H9 (cell line): Measurements from ENCODE around the gene SPTBN1. TPM values are rescaled to one million over a fixed set of nuclear protein-coding genes. Genes with fewer than 3 reads are reported as not detected.

Experiments
- DNase-seq: peaks from one replicate; pipeline ENCODE4 v3.0.0-alpha.2; 2017
- H2AFZ ChIP-seq: one replicate; pipeline ENCODE4 v1.6.1; 2013; ENCODE audit warnings: mild to moderate bottlenecking, low read length, control low read depth, moderate library complexity
- H2AK5ac ChIP-seq: 2 replicates; pipeline ENCODE4 v1.6.1; 2013; ENCODE audit warnings: low read length, control low read depth, mixed read lengths; ENCODE audit not compliant: insufficient read length
- H2BK120ac ChIP-seq: one replicate; pipeline ENCODE4 v1.6.1; 2013; ENCODE audit warnings: low read depth, mild to moderate bottlenecking, low read length, control low read depth, inconsistent platforms; ENCODE audit not compliant: poor library complexity, severe bottlenecking
- H2BK12ac ChIP-seq: 2 replicates; pipeline ENCODE4 v1.6.1; 2013; ENCODE audit warnings: low read length, control low read depth, mixed read lengths, low read depth; ENCODE audit not compliant: insufficient read length
- H2BK15ac ChIP-seq: 2 replicates; pipeline ENCODE4 v1.6.1; 2013; ENCODE audit warnings: low read depth, low read length, control low read depth
- H2BK20ac ChIP-seq: one replicate; pipeline ENCODE4 v1.6.1; 2013; ENCODE audit warnings: low read depth, mild to moderate bottlenecking, low read length, control low read depth, inconsistent platforms; ENCODE audit not compliant: poor library complexity, severe bottlenecking
- H2BK5ac ChIP-seq: 2 replicates; pipeline ENCODE4 v1.6.1; 2013; ENCODE audit warnings: low read length, control low read depth, mixed read lengths; ENCODE audit not compliant: insufficient read length
- H3K14ac ChIP-seq: 2 replicates; pipeline ENCODE4 v1.6.1; 2013; ENCODE audit warnings: low read length, control low read depth; ENCODE audit not compliant: insufficient read depth
- H3K18ac ChIP-seq: 2 replicates; pipeline ENCODE4 v1.6.1; 2013; ENCODE audit warnings: low read depth, mild to moderate bottlenecking, mixed read lengths, low read length, control low read depth; ENCODE audit not compliant: insufficient read length
- H3K23ac ChIP-seq: 2 replicates; pipeline ENCODE4 v1.6.1; 2013; ENCODE audit warnings: low read length, control low read depth, mixed read lengths, low read depth; ENCODE audit not compliant: insufficient read length
- H3K23me2 ChIP-seq: 2 replicates; pipeline ENCODE4 v1.6.1; 2013; ENCODE audit warnings: low read depth, mild to moderate bottlenecking, mixed read lengths, low read length, control low read depth; ENCODE audit not compliant: insufficient read length, poor library complexity, severe bottlenecking
- H3K27ac ChIP-seq: 2 replicates; pipeline ENCODE4 v1.5.1; 2013; ENCODE audit warnings: low read length, control low read depth, mixed read lengths, low read depth; ENCODE audit not compliant: insufficient read length
- H3K27me3 ChIP-seq: 2 replicates; pipeline ENCODE4 v1.6.1; 2013; ENCODE audit warnings: low read length, control low read depth, inconsistent platforms; ENCODE audit not compliant: insufficient read depth
- H3K4ac ChIP-seq: 2 replicates; pipeline ENCODE4 v1.6.1; 2013; ENCODE audit warnings: low read depth, mild to moderate bottlenecking, control low read depth, inconsistent platforms, low read length, moderate library complexity
- H3K4me1 ChIP-seq: 2 replicates; pipeline ENCODE4 v1.6.1; 2013; ENCODE audit warnings: low read length, control low read depth, inconsistent platforms; ENCODE audit not compliant: insufficient read depth
- H3K4me2 ChIP-seq: 2 replicates; pipeline ENCODE4 v1.6.1; 2013; ENCODE audit warnings: low read length, control low read depth, mixed read lengths; ENCODE audit not compliant: insufficient read length, insufficient read depth
- H3K56ac ChIP-seq: 2 replicates; pipeline ENCODE4 v1.6.1; 2013; ENCODE audit warnings: low read depth, mild to moderate bottlenecking, mixed read lengths, low read length, control low read depth; ENCODE audit not compliant: insufficient read length
- H3K79me1 ChIP-seq: 2 replicates; pipeline ENCODE4 v1.6.1; 2013; ENCODE audit warnings: low read depth, mild to moderate bottlenecking, moderate library complexity, low read length, control low read depth, inconsistent platforms; ENCODE audit not compliant: insufficient read depth, poor library complexity, severe bottlenecking
- H3K79me2 ChIP-seq: 2 replicates; pipeline ENCODE4 v1.6.1; 2013; ENCODE audit warnings: low read length, control low read depth, inconsistent platforms; ENCODE audit not compliant: insufficient read depth
- H3K9ac ChIP-seq: 2 replicates; pipeline ENCODE4 v1.6.1; 2013; ENCODE audit warnings: low read length, control low read depth, mixed read lengths; ENCODE audit not compliant: insufficient read length; ENCODE audit errors: extremely low read depth
- H3K9me3 ChIP-seq: one replicate; pipeline ENCODE4 v1.6.1; 2013; ENCODE audit warnings: low read depth, low read length, inconsistent platforms; ENCODE audit not compliant: control insufficient read depth
- H3T11ph ChIP-seq: one replicate; pipeline ENCODE4 v1.6.1; 2013; ENCODE audit warnings: mild to moderate bottlenecking, low read length, control low read depth, inconsistent platforms
- H4K20me1 ChIP-seq: one replicate; pipeline ENCODE4 v1.6.1; 2013; ENCODE audit not compliant: control insufficient read depth, insufficient read length, insufficient read depth
- H4K5ac ChIP-seq: 2 replicates; pipeline ENCODE4 v1.6.1; 2013; ENCODE audit warnings: low read depth, mild to moderate bottlenecking, mixed read lengths, low read length, control low read depth; ENCODE audit not compliant: insufficient read length
- H4K8ac ChIP-seq: replicated peaks from 2 replicates; pipeline ENCODE4 v1.6.1; 2013; ENCODE audit warnings: low read length, control low read depth, mixed read lengths, low read depth; ENCODE audit not compliant: insufficient read length
- H4K91ac ChIP-seq: 2 replicates; pipeline ENCODE4 v1.6.1; 2013; ENCODE audit warnings: low read depth, mild to moderate bottlenecking, moderate library complexity, mixed read lengths, low read length, control low read depth; ENCODE audit not compliant: insufficient read length
- H3K27ac Mint-ChIP-seq, 3 experiments: 2 replicates in 2 of 3; 3 replicates in 1 of 3; pipeline ENCODE4 v1.8.0; 2020 to 2021; ENCODE audit warnings: mixed read lengths in 3 of 3, mild to moderate bottlenecking in 1 of 3, moderate library complexity in 1 of 3
- H3K27me3 Mint-ChIP-seq: 2 replicates; pipeline ENCODE4 v1.8.0; 2021; ENCODE audit warnings: low read depth, mild to moderate bottlenecking, moderate library complexity, mixed read lengths
- H3K36me3 Mint-ChIP-seq, 3 experiments: 2 replicates in 2 of 3; 3 replicates in 1 of 3; pipeline ENCODE4 v1.8.0; 2020 to 2021; ENCODE audit warnings: low read depth in 3 of 3, mixed read lengths in 3 of 3; ENCODE audit not compliant: insufficient read depth in 1 of 3
- H3K4me1 Mint-ChIP-seq, 2 experiments: 2 replicates each; pipeline ENCODE4 v1.8.0; 2020; ENCODE audit warnings: mixed read lengths in 2 of 2
- H3K4me3 Mint-ChIP-seq, 2 experiments: 2 replicates in 1 of 2; 3 replicates in 1 of 2; pipeline ENCODE4 v1.8.0; 2020 to 2021; ENCODE audit warnings: mild to moderate bottlenecking in 2 of 2, mixed read lengths in 2 of 2, moderate library complexity in 1 of 2
- H3K9me3 Mint-ChIP-seq, 2 experiments: 2 replicates in 1 of 2; 3 replicates in 1 of 2; pipeline ENCODE4 v1.8.0; 2020; ENCODE audit warnings: mild to moderate bottlenecking in 2 of 2, mixed read lengths in 2 of 2, moderate library complexity in 1 of 2
- WGBS: extraction: QIAGEN DNeasy Blood & Tissue Kit; methylation state at CpG from one replicate; pipeline ENCODE4 v1.1.7; 2013; ENCODE audit warnings: missing lambda C conversion rate, low lambda C conversion rate, mixed read lengths; ENCODE audit not compliant: insufficient read length; ENCODE audit errors: extremely low coverage; 5-methylcytosine and 5-hydroxymethylcytosine counted together
- total RNA-seq: library from RNA; stranded (reverse); gene quantifications from 2 replicates; pipeline ENCODE4 v1.2.1, GENCODE V29; 2021
- TF ChIP-seq, protein P1 (sequence below): fragments of 200-600 bp; sonication (generic); conservative IDR thresholded peaks from 3 replicates; pipeline ENCODE4 v1.8.0; 2021; ENCODE audit warnings: antibody characterized with exemption, mild to moderate bottlenecking

Gene SPTBN1
- total RNA-seq, 1 experiment from 2014 or later = 164 TPM

DNA sequence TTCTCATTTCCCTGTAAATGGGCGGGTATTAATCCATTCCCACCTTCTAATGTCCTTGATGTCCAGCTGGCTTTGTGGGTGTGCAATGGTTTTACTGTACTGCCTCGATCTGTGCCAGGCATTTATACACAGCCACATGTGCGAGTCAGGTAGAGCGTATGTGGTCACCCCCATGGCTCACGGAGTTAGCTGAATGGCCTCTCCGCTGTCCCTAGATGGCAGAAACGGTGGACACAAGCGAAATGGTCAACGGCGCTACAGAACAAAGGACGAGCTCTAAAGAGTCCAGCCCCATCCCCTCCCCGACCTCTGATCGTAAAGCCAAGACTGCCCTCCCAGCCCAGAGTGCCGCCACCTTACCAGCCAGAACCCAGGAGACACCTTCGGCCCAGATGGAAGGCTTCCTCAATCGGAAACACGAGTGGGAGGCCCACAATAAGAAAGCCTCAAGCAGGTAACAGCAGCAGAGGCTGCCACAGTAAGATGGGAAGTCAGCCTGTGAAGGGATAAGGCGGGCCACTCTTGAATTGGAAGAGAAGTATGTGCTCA is 208.2 kb downstream of the SPTBN1 start:
- Histone ChIP-seq H3K4me1 (peaks cover 4% of the 10 kb centered on the region; the same call in 1 of the 2 replicates), H3K79me2 (no peaks in the 10 kb centered on the region), H3T11ph (no peak overlapping the region), H4K91ac (no peak overlapping the region), H2AK5ac (no peak overlapping the region), H4K20me1 (no peaks in the 10 kb centered on the region), H3K79me1 (no peaks in the 10 kb centered on the region), H2BK120ac (no peak overlapping the region), H3K23ac (no peak overlapping the region), H3K23me2 (no peaks in the 10 kb centered on the region), H3K9me3 (no peaks in the 10 kb centered on the region), H3K4me2 (no peak overlapping the region), H3K4ac (no peak overlapping the region), H3K18ac (no peak overlapping the region), H2BK20ac (no peak overlapping the region), H2BK5ac (no peak overlapping the region), H4K8ac (no peak overlapping the region), H2BK15ac (no peak overlapping the region), H2AFZ (no peak overlapping the region), H3K27ac (no peak overlapping the region), H4K5ac (no peak overlapping the region), H3K27me3 (no peaks in the 10 kb centered on the region), H3K56ac (no peak overlapping the region), H3K14ac (no peak overlapping the region), H2BK12ac (no peak overlapping the region), H3K9ac (no peak overlapping the region)
- no peaks in the 10 kb centered on the region for H3K27me3 Mint-ChIP-seq
- H3K9me3 Mint-ChIP-seq = no peaks in the 10 kb centered on the region
- peaks cover 11 to 12% of the 10 kb centered on the region in 2 experiments for H3K4me1 Mint-ChIP-seq
- no peak overlapping the region for H3K4me3 Mint-ChIP-seq
- no peak for DNase-seq
- no CpG with 5 or more reads among the region's 18 CpGs for WGBS
- TF ChIP-seq, protein P1, sequence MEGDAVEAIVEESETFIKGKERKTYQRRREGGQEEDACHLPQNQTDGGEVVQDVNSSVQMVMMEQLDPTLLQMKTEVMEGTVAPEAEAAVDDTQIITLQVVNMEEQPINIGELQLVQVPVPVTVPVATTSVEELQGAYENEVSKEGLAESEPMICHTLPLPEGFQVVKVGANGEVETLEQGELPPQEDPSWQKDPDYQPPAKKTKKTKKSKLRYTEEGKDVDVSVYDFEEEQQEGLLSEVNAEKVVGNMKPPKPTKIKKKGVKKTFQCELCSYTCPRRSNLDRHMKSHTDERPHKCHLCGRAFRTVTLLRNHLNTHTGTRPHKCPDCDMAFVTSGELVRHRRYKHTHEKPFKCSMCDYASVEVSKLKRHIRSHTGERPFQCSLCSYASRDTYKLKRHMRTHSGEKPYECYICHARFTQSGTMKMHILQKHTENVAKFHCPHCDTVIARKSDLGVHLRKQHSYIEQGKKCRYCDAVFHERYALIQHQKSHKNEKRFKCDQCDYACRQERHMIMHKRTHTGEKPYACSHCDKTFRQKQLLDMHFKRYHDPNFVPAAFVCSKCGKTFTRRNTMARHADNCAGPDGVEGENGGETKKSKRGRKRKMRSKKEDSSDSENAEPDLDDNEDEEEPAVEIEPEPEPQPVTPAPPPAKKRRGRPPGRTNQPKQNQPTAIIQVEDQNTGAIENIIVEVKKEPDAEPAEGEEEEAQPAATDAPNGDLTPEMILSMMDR = no peak
- H3K36me3 Mint-ChIP-seq = peaks cover 53 to 95% (median 90%) of the 10 kb centered on the region in 3 experiments
- H3K27ac Mint-ChIP-seq = peak overlapping the region in 2 of 3 experiments; percentile 78; a peak in 5 of 7 replicates
